SK-N-SH treated with all-trans-retinoic acid at 6 μM for 48 hours (cell line): Measurements from ENCODE around the gene XIRP2.

Experiments
- ATAC-seq: fragments of 200-7000 bp; cut with Tn5 transposase; 3 replicates; pipeline ENCODE4 v1.9.1; 2020; ENCODE audit warnings: mild to moderate bottlenecking, moderate library complexity
- ARNTL ChIP-seq: fragments of 450-650 bp; formaldehyde crosslinking; IDR thresholded peaks from 2 replicates; pipeline ENCODE4 v1.5.0; 2020; ENCODE audit warnings: low read depth, mild to moderate bottlenecking, moderate library complexity, borderline replicate concordance
- BACH2 ChIP-seq: fragments of 250-450 bp; sonication (Bioruptor Pico); IDR thresholded peaks from 2 replicates; pipeline ENCODE4 v1.9.0; 2021; ENCODE audit warnings: mild to moderate bottlenecking, borderline replicate concordance
- ESRRG ChIP-seq: fragments of 250-450 bp; sonication (Bioruptor Pico); IDR thresholded peaks from 2 replicates; pipeline ENCODE4 v1.6.1; 2021; ENCODE audit warnings: mild to moderate bottlenecking
- GLIS3 ChIP-seq: fragments of 250-450 bp; sonication (Bioruptor Pico); IDR thresholded peaks from 2 replicates; pipeline ENCODE4 v1.5.0; 2020; ENCODE audit warnings: mild to moderate bottlenecking, moderate library complexity
- ISL1 ChIP-seq: fragments of 250-450 bp; sonication (Bioruptor Pico); IDR thresholded peaks from 2 replicates; pipeline ENCODE4 v2.1.2; 2022; ENCODE audit warnings: mild to moderate bottlenecking, moderate library complexity
- OSR1 ChIP-seq: fragments of 250-450 bp; sonication (Bioruptor Pico); IDR thresholded peaks from 2 replicates; pipeline ENCODE4 v1.8.0; 2022; ENCODE audit warnings: moderate library complexity, mild to moderate bottlenecking, inconsistent platforms
- PPARA ChIP-seq: fragments of 250-450 bp; sonication (Bioruptor Pico); IDR thresholded peaks from 2 replicates; pipeline ENCODE4 v1.5.0; 2020; ENCODE audit warnings: mild to moderate bottlenecking, borderline replicate concordance
- RARB ChIP-seq: fragments of 250-450 bp; sonication (Bioruptor Pico); IDR thresholded peaks from 2 replicates; pipeline ENCODE4 v1.8.0; 2021; ENCODE audit warnings: mild to moderate bottlenecking, moderate library complexity
- SNAI2 ChIP-seq: fragments of 250-450 bp; sonication (Bioruptor Pico); IDR thresholded peaks from 2 replicates; pipeline ENCODE4 v1.5.0; 2020; ENCODE audit warnings: mild to moderate bottlenecking, moderate library complexity
- TCF4 ChIP-seq: fragments of 250-450 bp; sonication (Bioruptor Pico); IDR thresholded peaks from 2 replicates; pipeline ENCODE4 v1.8.0; 2021; ENCODE audit warnings: mild to moderate bottlenecking, moderate library complexity, borderline replicate concordance
- TOX ChIP-seq: fragments of 250-450 bp; sonication (Bioruptor Pico); IDR thresholded peaks from 2 replicates; pipeline ENCODE4 v1.8.0; 2021; ENCODE audit warnings: mild to moderate bottlenecking, moderate library complexity, borderline replicate concordance
- TSHZ2 ChIP-seq: fragments of 250-450 bp; sonication (Bioruptor Pico); IDR thresholded peaks from 2 replicates; pipeline ENCODE4 v1.5.0; 2020; ENCODE audit warnings: mild to moderate bottlenecking, moderate library complexity
- ZC3H10 ChIP-seq: fragments of 250-450 bp; sonication (Bioruptor Pico); IDR thresholded peaks from 2 replicates; pipeline ENCODE4 v1.5.1; 2021; ENCODE audit warnings: mild to moderate bottlenecking, moderate library complexity
- ZFP3 ChIP-seq: fragments of 250-450 bp; sonication (Bioruptor Pico); IDR thresholded peaks from 2 replicates; pipeline ENCODE4 v1.5.0; 2020; ENCODE audit warnings: mild to moderate bottlenecking, moderate library complexity
- ZFP30 ChIP-seq: fragments of 450-650 bp; formaldehyde crosslinking; IDR thresholded peaks from 2 replicates; pipeline ENCODE4 v1.5.0; 2022; ENCODE audit warnings: mild to moderate bottlenecking, moderate library complexity
- ZNF70 ChIP-seq: fragments of 450-650 bp; formaldehyde crosslinking; IDR thresholded peaks from 2 replicates; pipeline ENCODE4 v1.5.0; 2020; ENCODE audit warnings: mild to moderate bottlenecking, moderate library complexity
- TF ChIP-seq, protein P1 (sequence below): fragments of 250-450 bp; sonication (Bioruptor Pico); IDR thresholded peaks from 2 replicates; pipeline ENCODE4 v1.5.1; 2020; ENCODE audit warnings: low read depth, mild to moderate bottlenecking, moderate library complexity
- TF ChIP-seq, protein P2 (sequence below): fragments of 250-450 bp; sonication (Bioruptor Pico); IDR thresholded peaks from 2 replicates; pipeline ENCODE4 v1.5.1; 2021; ENCODE audit warnings: mild to moderate bottlenecking, moderate library complexity
- TF ChIP-seq, protein P3 (sequence below): fragments of 250-450 bp; sonication (Bioruptor Pico); IDR thresholded peaks from 2 replicates; pipeline ENCODE4 v1.8.0; 2021; ENCODE audit warnings: low read depth, mild to moderate bottlenecking, moderate library complexity, borderline replicate concordance

XIRP2 gene

GRCh38 chr2:166882851-166883250 is 5.4 kb upstream of the XIRP2 start:
- ATAC-seq, result no peak
- TF ChIP-seq ZFP3 (CRISPR knock-in tag) (no peak), ZC3H10 (CRISPR knock-in tag) (no peak), RARB (CRISPR knock-in tag) (no peak), TOX (CRISPR knock-in tag) (no peak), BACH2 (CRISPR knock-in tag) (no peak), ZFP30 (CRISPR knock-in tag) (no peak), ZNF70 (CRISPR knock-in tag) (no peak)
- TF ChIP-seq, protein P1, sequence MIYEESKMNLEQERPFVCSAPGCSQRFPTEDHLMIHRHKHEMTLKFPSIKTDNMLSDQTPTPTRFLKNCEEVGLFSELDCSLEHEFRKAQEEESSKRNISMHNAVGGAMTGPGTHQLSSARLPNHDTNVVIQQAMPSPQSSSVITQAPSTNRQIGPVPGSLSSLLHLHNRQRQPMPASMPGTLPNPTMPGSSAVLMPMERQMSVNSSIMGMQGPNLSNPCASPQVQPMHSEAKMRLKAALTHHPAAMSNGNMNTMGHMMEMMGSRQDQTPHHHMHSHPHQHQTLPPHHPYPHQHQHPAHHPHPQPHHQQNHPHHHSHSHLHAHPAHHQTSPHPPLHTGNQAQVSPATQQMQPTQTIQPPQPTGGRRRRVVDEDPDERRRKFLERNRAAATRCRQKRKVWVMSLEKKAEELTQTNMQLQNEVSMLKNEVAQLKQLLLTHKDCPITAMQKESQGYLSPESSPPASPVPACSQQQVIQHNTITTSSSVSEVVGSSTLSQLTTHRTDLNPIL (CRISPR knock-in tag), result no peak
- TF ChIP-seq, all 23 proteins: peak for 0

- TF ChIP-seq ZFP3 (CRISPR knock-in tag) (no peak), ZC3H10 (CRISPR knock-in tag) (no peak), PPARA (CRISPR knock-in tag) (no peak), RARB (CRISPR knock-in tag) (no peak), ARNTL (CRISPR knock-in tag) (no peak), ESRRG (no peak), BACH2 (CRISPR knock-in tag) (no peak), TCF4 (no peak), OSR1 (no peak), TSHZ2 (CRISPR knock-in tag) (no peak)
- TF ChIP-seq, protein P1 (CRISPR knock-in tag), result no peak
- TF ChIP-seq, protein P2, sequence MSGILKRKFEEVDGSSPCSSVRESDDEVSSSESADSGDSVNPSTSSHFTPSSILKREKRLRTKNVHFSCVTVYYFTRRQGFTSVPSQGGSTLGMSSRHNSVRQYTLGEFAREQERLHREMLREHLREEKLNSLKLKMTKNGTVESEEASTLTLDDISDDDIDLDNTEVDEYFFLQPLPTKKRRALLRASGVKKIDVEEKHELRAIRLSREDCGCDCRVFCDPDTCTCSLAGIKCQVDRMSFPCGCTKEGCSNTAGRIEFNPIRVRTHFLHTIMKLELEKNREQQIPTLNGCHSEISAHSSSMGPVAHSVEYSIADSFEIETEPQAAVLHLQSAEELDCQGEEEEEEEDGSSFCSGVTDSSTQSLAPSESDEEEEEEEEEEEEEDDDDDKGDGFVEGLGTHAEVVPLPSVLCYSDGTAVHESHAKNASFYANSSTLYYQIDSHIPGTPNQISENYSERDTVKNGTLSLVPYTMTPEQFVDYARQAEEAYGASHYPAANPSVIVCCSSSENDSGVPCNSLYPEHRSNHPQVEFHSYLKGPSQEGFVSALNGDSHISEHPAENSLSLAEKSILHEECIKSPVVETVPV, result no peak
- TF ChIP-seq, protein P3, sequence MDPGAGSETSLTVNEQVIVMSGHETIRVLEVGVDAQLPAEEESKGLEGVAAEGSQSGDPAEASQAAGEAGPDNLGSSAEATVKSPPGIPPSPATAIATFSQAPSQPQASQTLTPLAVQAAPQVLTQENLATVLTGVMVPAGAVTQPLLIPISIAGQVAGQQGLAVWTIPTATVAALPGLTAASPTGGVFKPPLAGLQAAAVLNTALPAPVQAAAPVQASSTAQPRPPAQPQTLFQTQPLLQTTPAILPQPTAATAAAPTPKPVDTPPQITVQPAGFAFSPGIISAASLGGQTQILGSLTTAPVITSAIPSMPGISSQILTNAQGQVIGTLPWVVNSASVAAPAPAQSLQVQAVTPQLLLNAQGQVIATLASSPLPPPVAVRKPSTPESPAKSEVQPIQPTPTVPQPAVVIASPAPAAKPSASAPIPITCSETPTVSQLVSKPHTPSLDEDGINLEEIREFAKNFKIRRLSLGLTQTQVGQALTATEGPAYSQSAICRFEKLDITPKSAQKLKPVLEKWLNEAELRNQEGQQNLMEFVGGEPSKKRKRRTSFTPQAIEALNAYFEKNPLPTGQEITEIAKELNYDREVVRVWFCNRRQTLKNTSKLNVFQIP (CRISPR knock-in tag), result no peak
- ATAC-seq, result no peak
These were observed 3.4 kb downstream of the XIRP2 start for GRCh38 chr2:166891727-166892126.

DNA sequence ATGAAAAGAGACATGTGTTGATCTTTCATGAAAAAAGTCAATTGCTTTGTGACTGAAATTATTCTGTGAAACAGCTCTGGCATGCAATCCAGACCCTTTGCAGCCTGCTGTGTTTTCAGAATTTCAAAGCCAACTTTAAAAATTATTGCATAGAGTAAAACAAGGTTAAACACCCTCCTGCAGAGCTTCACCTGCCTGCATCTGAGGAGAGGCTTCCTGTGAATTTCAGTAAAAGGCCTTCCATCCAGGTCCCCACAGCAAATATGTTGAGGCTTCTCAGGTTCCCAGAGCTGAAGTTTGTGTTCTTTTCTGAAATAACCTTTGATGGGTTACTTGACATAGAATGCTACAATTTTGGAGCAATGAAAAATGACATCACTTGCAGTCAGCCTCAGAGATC is 4.1 kb downstream of the XIRP2 start:
- TF ChIP-seq SNAI2 (CRISPR knock-in tag) (no peak), OSR1 (no peak), ZC3H10 (CRISPR knock-in tag) (no peak), TCF4 (no peak), BACH2 (CRISPR knock-in tag) (no peak), ESRRG (no peak), ARNTL (CRISPR knock-in tag) (no peak), ISL1 (no peak), ZNF70 (CRISPR knock-in tag) (no peak), GLIS3 (CRISPR knock-in tag) (no peak), RARB (CRISPR knock-in tag) (no peak)
- TF ChIP-seq, protein P2, result no peak
- TF ChIP-seq, protein P1 (CRISPR knock-in tag), result no peak
- no peak for ATAC-seq
